ENCODE results near the gene SERPINA6. TPM values are rescaled to one million over a fixed set of nuclear protein-coding genes. Genes with fewer than 3 reads are reported as not detected.

Gene SERPINA6
- total RNA-seq, 1 experiment from 2014 or later = not detected

DNA sequence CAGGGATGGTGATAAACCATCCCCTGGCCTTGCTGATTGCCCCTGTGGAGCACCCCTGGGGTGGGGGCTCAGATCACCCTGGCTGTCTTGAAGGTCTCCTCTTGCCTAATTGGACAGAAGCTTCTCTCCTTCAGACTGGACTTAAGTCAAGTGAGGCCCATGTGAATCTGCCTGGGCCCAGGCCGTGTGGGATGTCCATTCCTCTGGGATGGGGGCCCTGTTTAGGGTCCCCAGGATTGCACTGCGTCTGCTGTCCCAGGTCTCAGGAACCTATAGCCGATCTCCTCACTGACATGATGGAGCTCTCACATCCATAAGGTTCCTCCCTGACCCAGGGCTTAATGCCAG lies 45.1 kb upstream of the SERPINA6 start:
- no peak for ATAC-seq
- no peaks in the 10 kb centered on the region for H3K4me1 ChIP-seq (ENCODE audit: control insufficient read depth, insufficient read depth, low read length)
- BruUV-seq (replicated peaks) = no TSS peak
- no peaks in the 10 kb centered on the region for H3K9me3 ChIP-seq (ENCODE audit: control insufficient read depth, insufficient read depth, low read depth, low read length)
- ChIA-PET POLR2A (no interaction called here), CTCF (no interaction called here)
- TF ChIP-seq, protein P1, sequence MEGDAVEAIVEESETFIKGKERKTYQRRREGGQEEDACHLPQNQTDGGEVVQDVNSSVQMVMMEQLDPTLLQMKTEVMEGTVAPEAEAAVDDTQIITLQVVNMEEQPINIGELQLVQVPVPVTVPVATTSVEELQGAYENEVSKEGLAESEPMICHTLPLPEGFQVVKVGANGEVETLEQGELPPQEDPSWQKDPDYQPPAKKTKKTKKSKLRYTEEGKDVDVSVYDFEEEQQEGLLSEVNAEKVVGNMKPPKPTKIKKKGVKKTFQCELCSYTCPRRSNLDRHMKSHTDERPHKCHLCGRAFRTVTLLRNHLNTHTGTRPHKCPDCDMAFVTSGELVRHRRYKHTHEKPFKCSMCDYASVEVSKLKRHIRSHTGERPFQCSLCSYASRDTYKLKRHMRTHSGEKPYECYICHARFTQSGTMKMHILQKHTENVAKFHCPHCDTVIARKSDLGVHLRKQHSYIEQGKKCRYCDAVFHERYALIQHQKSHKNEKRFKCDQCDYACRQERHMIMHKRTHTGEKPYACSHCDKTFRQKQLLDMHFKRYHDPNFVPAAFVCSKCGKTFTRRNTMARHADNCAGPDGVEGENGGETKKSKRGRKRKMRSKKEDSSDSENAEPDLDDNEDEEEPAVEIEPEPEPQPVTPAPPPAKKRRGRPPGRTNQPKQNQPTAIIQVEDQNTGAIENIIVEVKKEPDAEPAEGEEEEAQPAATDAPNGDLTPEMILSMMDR (IDR thresholded peaks at IDR 0.05) = no peak
- TF ChIP-seq POLR2AphosphoS5 (IDR thresholded peaks at IDR 0.05; ENCODE audit: low read depth, low read length) (no peak), SIN3A (IDR thresholded peaks at IDR 0.05; ENCODE audit: borderline replicate concordance, insufficient read depth, low read depth, low read length) (no peak)
- no peaks in the 10 kb centered on the region for H3K27me3 ChIP-seq (ENCODE audit: control insufficient read depth, insufficient read depth, low read length)
- in situ Hi-C loops (cut with HindIII; ENCODE audit: low pct_unique_long_range_greater_than_20kb, low sequenced_read_pairs) = no loop called here
- intact Hi-C loops (cut with micrococcal nuclease; ENCODE audit: unreplicated experiment) = no loop called here
- no peak overlapping the region for H3K4me3 ChIP-seq (ENCODE audit: low read depth in 2 of 2, low read length in 2 of 2)
- DNase-seq (ENCODE audit: low read depth, low spot score) = no peak
- no peaks in the 10 kb centered on the region for H3K36me3 ChIP-seq (ENCODE audit: control insufficient read depth, insufficient read depth, low read length)
- no peak overlapping the region for H3K27ac ChIP-seq (ENCODE audit: low read length)

DNA sequence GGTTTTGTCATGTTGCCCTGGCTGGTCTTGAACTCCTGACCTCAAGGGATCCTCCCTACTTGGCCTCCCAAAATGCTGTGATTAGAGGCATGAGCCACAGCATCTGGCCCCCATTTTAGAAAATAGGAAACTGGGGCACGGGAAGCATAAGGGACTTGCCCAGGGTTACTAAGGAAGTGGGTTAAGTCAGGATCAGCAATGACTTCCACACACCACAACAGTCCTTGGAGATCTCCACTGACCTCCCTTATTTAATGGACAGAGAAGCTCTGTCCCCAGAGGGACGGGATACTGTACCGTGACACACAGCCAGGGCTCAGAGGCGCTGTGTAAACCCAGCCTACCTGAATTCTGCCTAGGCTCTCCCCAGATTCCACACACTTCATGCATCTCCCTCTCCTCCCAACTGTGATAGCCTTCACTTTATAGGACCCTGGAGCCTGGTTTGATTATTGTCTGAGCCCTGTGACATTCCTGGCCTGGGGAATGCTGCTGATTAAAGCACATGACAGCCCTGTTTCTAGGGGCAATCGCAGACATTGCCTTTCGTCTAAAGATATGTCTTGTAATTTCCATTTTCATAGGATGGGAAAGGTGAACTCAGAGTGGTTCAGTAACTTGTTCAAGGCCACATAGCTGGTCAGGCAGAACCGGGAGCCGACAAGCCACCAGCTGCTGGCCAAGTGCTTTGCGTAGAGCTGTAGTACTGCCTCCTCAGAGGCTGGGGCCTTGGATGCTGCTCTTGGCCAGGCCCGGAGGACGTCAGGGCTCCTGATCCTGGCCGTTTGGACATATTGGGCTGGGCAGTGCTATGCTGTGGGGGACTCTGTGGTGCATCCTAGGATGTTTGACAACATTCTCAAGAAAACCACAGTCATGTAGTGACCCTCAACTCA lies 44.5 kb upstream of the SERPINA6 start:
- Histone ChIP-seq H3K4me1 (ENCODE audit: control insufficient read depth, insufficient read depth, low read length) (no peaks in the 10 kb centered on the region), H3K27me3 (ENCODE audit: control insufficient read depth, insufficient read depth, low read length) (no peaks in the 10 kb centered on the region), H3K36me3 (ENCODE audit: control insufficient read depth, insufficient read depth, low read length) (no peaks in the 10 kb centered on the region), H3K27ac (ENCODE audit: low read length) (no peak overlapping the region), H3K4me3 (ENCODE audit: low read depth in 2 of 2, low read length in 2 of 2) (no peak overlapping the region), H3K9me3 (ENCODE audit: control insufficient read depth, insufficient read depth, low read depth, low read length) (no peaks in the 10 kb centered on the region)
- in situ Hi-C loops (cut with HindIII; ENCODE audit: low pct_unique_long_range_greater_than_20kb, low sequenced_read_pairs) (no loop called here), intact Hi-C loops (cut with micrococcal nuclease; ENCODE audit: unreplicated experiment) (no loop called here)
- CTCF ChIA-PET = no interaction called here
- DNase-seq (ENCODE audit: low read depth, low spot score) = no peak
- TF ChIP-seq, protein P1 (IDR thresholded peaks at IDR 0.05) = no peak
- POLR2A ChIA-PET = no interaction called here
- BruUV-seq (replicated peaks) = no TSS peak
- ATAC-seq = no peak

DNA sequence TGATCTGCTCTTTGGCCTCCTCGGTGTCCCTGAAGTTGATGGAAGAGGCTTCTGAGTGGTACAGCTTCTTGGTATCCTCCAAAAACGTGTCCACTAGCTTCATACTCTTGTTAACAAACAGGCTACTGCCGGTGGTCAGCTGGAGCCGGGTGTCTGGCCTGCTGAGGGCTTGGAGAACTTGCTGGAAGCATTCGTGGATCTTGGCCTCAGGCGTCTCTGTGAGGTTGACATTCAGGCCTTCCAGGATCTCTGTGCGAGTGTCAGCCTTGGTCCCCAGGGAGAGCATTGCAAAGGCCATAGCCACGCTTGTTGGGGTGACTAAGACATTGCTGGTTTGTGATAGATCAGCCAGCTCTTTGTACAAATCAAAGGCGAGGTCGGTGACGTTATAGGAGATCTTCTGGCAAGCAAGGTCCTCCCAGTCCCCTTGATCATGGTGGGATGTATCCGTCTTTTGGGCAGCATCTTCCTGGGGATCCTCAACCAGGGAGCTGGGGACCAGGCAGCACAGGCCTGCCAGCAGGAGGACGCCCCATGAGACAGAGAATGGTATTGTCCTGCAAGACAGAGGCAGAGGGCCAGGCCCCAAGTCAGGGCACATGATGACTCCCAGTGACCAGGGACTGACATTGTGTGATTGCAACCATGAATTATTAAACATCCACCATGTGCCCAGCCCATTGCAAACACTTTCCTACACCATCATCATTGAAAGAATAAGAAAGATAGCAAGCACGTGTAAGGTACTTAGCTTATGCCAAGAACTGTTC lies 43.2 kb upstream of the SERPINA6 start, which contains the start of gene SERPINA2:
SERPINA2 (minus strand) TSS at position 553 of the 770 bp plus-strand sequence.
- H3K27ac ChIP-seq (ENCODE audit: low read length) = no peak within 1 kb of the TSS
- POLR2A ChIA-PET = no interaction called here
- ATAC-seq = no peak
- CTCF ChIA-PET = no interaction called here
- no peaks in the 10 kb centered on the region for H3K27me3 ChIP-seq (ENCODE audit: control insufficient read depth, insufficient read depth, low read length)
- no peaks in the 10 kb centered on the region for H3K9me3 ChIP-seq (ENCODE audit: control insufficient read depth, insufficient read depth, low read depth, low read length)
- no peaks in the 10 kb centered on the region for H3K4me1 ChIP-seq (ENCODE audit: control insufficient read depth, insufficient read depth, low read length)
- intact Hi-C loops (cut with micrococcal nuclease; ENCODE audit: unreplicated experiment) (no loop called here), in situ Hi-C loops (cut with HindIII; ENCODE audit: low pct_unique_long_range_greater_than_20kb, low sequenced_read_pairs) (no loop called here)
- no peak for DNase-seq (ENCODE audit: low read depth, low spot score)
- H3K4me3 ChIP-seq (ENCODE audit: low read depth in 2 of 2, low read length in 2 of 2) = no peak within 1 kb of the TSS
- no TSS peak for BruUV-seq (replicated peaks)
- H3K36me3 ChIP-seq (ENCODE audit: control insufficient read depth, insufficient read depth, low read length) = no peaks in the 10 kb centered on the region
- TF ChIP-seq, protein P2, sequence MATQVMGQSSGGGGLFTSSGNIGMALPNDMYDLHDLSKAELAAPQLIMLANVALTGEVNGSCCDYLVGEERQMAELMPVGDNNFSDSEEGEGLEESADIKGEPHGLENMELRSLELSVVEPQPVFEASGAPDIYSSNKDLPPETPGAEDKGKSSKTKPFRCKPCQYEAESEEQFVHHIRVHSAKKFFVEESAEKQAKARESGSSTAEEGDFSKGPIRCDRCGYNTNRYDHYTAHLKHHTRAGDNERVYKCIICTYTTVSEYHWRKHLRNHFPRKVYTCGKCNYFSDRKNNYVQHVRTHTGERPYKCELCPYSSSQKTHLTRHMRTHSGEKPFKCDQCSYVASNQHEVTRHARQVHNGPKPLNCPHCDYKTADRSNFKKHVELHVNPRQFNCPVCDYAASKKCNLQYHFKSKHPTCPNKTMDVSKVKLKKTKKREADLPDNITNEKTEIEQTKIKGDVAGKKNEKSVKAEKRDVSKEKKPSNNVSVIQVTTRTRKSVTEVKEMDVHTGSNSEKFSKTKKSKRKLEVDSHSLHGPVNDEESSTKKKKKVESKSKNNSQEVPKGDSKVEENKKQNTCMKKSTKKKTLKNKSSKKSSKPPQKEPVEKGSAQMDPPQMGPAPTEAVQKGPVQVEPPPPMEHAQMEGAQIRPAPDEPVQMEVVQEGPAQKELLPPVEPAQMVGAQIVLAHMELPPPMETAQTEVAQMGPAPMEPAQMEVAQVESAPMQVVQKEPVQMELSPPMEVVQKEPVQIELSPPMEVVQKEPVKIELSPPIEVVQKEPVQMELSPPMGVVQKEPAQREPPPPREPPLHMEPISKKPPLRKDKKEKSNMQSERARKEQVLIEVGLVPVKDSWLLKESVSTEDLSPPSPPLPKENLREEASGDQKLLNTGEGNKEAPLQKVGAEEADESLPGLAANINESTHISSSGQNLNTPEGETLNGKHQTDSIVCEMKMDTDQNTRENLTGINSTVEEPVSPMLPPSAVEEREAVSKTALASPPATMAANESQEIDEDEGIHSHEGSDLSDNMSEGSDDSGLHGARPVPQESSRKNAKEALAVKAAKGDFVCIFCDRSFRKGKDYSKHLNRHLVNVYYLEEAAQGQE (IDR thresholded peaks at IDR 0.05; ENCODE audit: insufficient read depth in 1 of 2, low read depth in 2 of 2, low read length in 1 of 2) = no peak
- TF ChIP-seq, protein P1 (IDR thresholded peaks at IDR 0.05) = no peak
- TF ChIP-seq SIN3A (IDR thresholded peaks at IDR 0.05; ENCODE audit: borderline replicate concordance, insufficient read depth, low read depth, low read length) = no peak
- TF ChIP-seq POLR2AphosphoS5 (IDR thresholded peaks at IDR 0.05; ENCODE audit: low read depth, low read length) = no peak
- TF ChIP-seq TCF7L2 (IDR thresholded peaks at IDR 0.05; ENCODE audit: low read depth, low read length) = no peak
